Body of pancreas (tissue), 4 donors: ENCODE results near the gene ARID5B. TPM values are rescaled to one million over a fixed set of nuclear protein-coding genes. Genes with fewer than 3 reads are reported as not detected.

Experiments used
- ATAC-seq: fragments of 150-250 bp; one replicate; pipeline ENCODE4 v1.9.1; 2016
- DNase-seq, 4 donors: peaks; one replicate each; pipeline ENCODE4 v3.0.0-alpha.2; 2019
- H3K27ac ChIP-seq, 4 donors: fragments of 200-600 bp; sonication (generic); 1 replicate in 3 of 4; 2 replicates in 1 of 4; pipeline versions ENCODE4 v1.5.1 to v1.6.1; 2016 to 2019; ENCODE audit warnings: mild to moderate bottlenecking in 1 of 4, mixed read lengths in 1 of 4, moderate library complexity in 1 of 4
- H3K27me3 ChIP-seq, 2 donors: fragments of 200-600 bp; sonication (generic); one replicate each; pipeline ENCODE4 v1.6.0; 2016; ENCODE audit warnings: mild to moderate bottlenecking in 1 of 2
- H3K36me3 ChIP-seq, 2 donors: fragments of 200-600 bp; sonication (generic); replicated peaks in 1 of 2; 2 replicates each; pipeline ENCODE4 v1.5.1; 2016; ENCODE audit warnings: low read depth in 2 of 2; ENCODE audit not compliant: insufficient read depth in 1 of 2
- H3K4me1 ChIP-seq: fragments of 200-600 bp; sonication (generic); one replicate; pipeline ENCODE4 v1.6.0; 2016
- H3K4me3 ChIP-seq, 2 donors: fragments of 200-600 bp; sonication (generic); 1 replicate in 1 of 2; 2 replicates in 1 of 2; pipeline ENCODE4 v1.5.1; 2016 to 2019
- H3K9me3 ChIP-seq, 3 donors: fragments of 200-600 bp; sonication (generic); 1 replicate in 2 of 3; 2 replicates in 1 of 3; pipeline ENCODE4 v1.5.1; 2016
- POLR2A ChIP-seq, 3 donors: fragments of 450-650 bp; IDR thresholded peaks; one replicate each; pipeline ENCODE4 v1.6.1; 2016; ENCODE audit warnings: antibody characterized with exemption in 3 of 3, mild to moderate bottlenecking in 2 of 3
- WGBS, 2 donors: methylation state at CpG; one replicate each; pipeline ENCODE4 v1.1.5; 2017; 5-methylcytosine and 5-hydroxymethylcytosine counted together
- intact Hi-C: fragments of 100-400 bp; cut with DNase I; formaldehyde crosslinking; loops from one replicate; pipeline ENCODE4 v1.15.1; 2023
- total RNA-seq, 2 donors: library from RNA; depleted of rRNA; stranded (reverse); fragments of >200 nt; gene quantifications; one replicate each; pipeline ENCODE4 v1.1.0, GENCODE V29; 2016
- TF ChIP-seq, protein P1 (sequence below), 7 experiments: fragments of 450-650 bp in 4 of 7; fragments of 200-600 bp in 3 of 7; sonication (generic) in 3 of 7; IDR thresholded peaks; one replicate each; pipeline ENCODE4 v1.5.1; 2016 to 2019; ENCODE audit warnings: antibody characterized with exemption in 7 of 7

ARID5B gene
- total RNA-seq, 2 donors from 2014 or later = 16.1 to 17.1 TPM

DNA sequence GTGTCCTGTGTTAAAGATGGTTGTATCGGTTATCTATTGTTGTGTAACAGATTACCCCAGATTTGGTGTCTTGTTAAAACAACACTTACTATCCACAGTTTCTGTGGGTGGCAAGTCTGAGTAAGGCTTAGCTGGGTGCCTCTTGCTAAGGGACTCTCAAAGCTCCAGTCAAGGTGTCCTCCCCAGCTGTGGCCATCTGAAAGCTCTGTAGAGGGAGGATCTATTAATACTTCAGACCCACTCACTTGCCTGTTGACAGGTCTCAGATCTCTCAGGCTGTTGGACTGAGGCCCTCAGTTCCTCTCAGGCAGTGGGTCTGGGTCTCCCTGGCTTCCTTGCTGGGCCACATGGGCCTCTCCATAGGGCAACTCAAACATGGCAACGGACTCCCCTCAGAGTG lies 19.6 kb downstream of the ARID5B start:
- intact Hi-C loops = no loop called here
- 93 to 94% methylated on average over 2 of the region's 2 CpGs for WGBS, 2 donors

DNA sequence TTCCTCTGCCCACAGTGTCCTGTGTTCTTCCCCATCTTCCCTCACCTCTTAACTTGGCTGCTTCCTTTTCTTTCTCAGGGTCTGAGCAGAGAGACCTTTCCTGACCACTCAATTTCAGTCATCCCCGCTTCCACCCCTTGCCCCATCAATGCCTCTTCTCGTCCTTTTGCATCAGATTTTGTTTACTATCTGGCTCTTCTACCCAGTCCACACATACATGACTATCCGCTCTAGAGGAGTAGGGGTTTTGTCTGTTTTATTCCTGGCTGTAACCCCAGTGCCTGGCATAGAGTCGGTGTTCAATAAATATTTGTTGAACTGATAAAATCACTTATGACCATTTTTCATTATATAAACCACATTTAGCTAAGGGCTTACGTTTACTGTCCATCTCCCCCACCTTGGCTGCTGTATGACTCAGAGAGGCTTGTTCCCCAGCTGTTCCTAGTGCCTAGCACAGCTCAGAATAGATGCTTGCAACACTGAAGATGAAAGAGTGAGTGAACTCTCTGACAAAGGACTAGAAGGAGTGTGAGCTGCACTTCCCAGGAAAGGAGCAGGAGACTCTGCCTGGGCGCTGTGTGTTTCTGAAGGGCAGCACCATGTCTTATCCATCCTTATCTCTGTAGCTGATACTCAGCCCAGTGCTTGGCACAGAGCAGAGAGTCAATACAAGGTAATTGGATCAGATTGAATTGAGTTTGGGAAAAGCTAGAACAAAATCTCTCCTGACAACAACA lies 21.9 kb downstream of the ARID5B start:
- Histone ChIP-seq H3K4me3 (no peak overlapping the region), H3K27me3 (no peaks in the 10 kb centered on the region), H3K36me3 (no peaks in the 10 kb centered on the region), H3K27ac (no peak overlapping the region), H3K4me1 (peaks cover 16% of the 10 kb centered on the region), H3K9me3 (no peaks in the 10 kb centered on the region)
- intact Hi-C loops = no loop called here
- DNase-seq (peak in 3 of 4 donors; percentile 21 to 58 (median 34)), ATAC-seq (peak; percentile 81)
- no peak for TF ChIP-seq POLR2A (IDR thresholded peaks at IDR 0.05)
- TF ChIP-seq, protein P1, sequence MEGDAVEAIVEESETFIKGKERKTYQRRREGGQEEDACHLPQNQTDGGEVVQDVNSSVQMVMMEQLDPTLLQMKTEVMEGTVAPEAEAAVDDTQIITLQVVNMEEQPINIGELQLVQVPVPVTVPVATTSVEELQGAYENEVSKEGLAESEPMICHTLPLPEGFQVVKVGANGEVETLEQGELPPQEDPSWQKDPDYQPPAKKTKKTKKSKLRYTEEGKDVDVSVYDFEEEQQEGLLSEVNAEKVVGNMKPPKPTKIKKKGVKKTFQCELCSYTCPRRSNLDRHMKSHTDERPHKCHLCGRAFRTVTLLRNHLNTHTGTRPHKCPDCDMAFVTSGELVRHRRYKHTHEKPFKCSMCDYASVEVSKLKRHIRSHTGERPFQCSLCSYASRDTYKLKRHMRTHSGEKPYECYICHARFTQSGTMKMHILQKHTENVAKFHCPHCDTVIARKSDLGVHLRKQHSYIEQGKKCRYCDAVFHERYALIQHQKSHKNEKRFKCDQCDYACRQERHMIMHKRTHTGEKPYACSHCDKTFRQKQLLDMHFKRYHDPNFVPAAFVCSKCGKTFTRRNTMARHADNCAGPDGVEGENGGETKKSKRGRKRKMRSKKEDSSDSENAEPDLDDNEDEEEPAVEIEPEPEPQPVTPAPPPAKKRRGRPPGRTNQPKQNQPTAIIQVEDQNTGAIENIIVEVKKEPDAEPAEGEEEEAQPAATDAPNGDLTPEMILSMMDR (IDR thresholded peaks at IDR 0.05) = no peak
- WGBS, 2 donors = 31 to 37% methylated on average over 6 of the region's 6 CpGs

More for the DNA sequence above, 19.6 kb downstream of the ARID5B start:
- peaks cover 16% of the 10 kb centered on the region for H3K4me1 ChIP-seq
- no peaks in the 10 kb centered on the region for H3K36me3 ChIP-seq
- no peak for TF ChIP-seq POLR2A (IDR thresholded peaks at IDR 0.05)
- TF ChIP-seq, protein P1 (IDR thresholded peaks at IDR 0.05) = no peak
- DNase-seq (no peak), ATAC-seq (no peak)
- no peaks in the 10 kb centered on the region for H3K27me3 ChIP-seq
- no peak overlapping the region for H3K4me3 ChIP-seq
- H3K27ac ChIP-seq = no peak overlapping the region
- H3K9me3 ChIP-seq = no peaks in the 10 kb centered on the region

DNA sequence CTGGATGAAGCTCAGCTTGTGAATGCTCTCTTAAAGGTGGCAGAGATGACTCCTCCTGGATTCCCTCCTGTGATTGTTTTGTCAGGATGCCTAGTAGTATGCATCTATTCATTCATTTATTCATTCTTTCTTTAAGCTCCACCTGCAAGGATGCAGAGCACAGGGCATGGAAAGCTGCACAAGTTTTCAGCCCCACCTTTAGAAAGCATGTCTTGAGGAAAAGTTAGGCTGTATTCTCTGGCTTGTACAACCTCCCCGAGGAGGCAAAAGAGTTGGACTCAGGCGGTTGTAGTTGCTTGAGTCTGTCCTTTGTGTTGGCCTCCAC lies 22.4 kb downstream of the ARID5B start:
- DNase-seq = no peak
- TF ChIP-seq, protein P1 (IDR thresholded peaks at IDR 0.05) = no peak
- TF ChIP-seq POLR2A (IDR thresholded peaks at IDR 0.05) = no peak
- no peaks in the 10 kb centered on the region for H3K27me3 ChIP-seq
- no peaks in the 10 kb centered on the region for H3K36me3 ChIP-seq
- intact Hi-C loops = no loop called here
- H3K9me3 ChIP-seq = no peaks in the 10 kb centered on the region
- no peak overlapping the region for H3K4me3 ChIP-seq
- ATAC-seq = no peak
- peaks cover 16% of the 10 kb centered on the region for H3K4me1 ChIP-seq
- H3K27ac ChIP-seq = no peak overlapping the region
- WGBS, 2 donors = 78 to 88% methylated on average over 2 of the region's 2 CpGs

DNA sequence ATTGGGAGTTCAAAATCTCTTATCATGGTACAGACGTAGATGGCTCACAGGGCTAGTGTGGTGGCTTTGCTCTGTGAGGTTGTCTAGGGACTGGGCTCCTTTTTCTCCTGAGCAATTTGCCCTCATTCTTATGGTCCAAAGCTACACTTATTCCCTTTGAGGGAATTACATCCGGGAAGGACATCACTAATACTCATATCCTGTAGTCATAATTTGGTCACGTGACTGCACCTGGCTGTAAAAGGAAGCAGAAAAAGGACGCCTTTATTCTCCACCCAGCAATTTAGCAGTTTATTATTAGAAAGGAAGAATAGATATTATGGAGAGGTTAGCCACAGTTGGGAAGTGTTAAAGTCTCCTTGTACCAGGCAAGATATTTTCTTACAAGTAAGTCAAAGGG lies 28.1 kb downstream of the ARID5B start:
- no peak for ATAC-seq
- Histone ChIP-seq H3K27ac (no peak overlapping the region), H3K4me3 (no peak overlapping the region), H3K27me3 (no peaks in the 10 kb centered on the region), H3K4me1 (no peaks in the 10 kb centered on the region), H3K9me3 (no peaks in the 10 kb centered on the region), H3K36me3 (no peaks in the 10 kb centered on the region)
- no peak for DNase-seq
- TF ChIP-seq POLR2A (IDR thresholded peaks at IDR 0.05) = no peak
- TF ChIP-seq, protein P1 (IDR thresholded peaks at IDR 0.05) = no peak
- WGBS, 2 donors = 85 to 88% methylated on average over 4 of the region's 4 CpGs
- intact Hi-C loops = no loop called here
